T-helper 2 cell treated with Interferon-gamma antibody and Interleukin-4, amounts not matched to agents 100 ng/mL and 5 ng/mL, for 36 hours (primary cell): ENCODE results near the gene CEP128. TPM values are rescaled to one million over a fixed set of nuclear protein-coding genes. Genes with fewer than 3 reads are reported as not detected.

Source experiments
- intact Hi-C: fragments of 100-400 bp; cut with micrococcal nuclease; formaldehyde crosslinking; loops from one replicate; pipeline ENCODE4 v1.15.1; 2023
- total RNA-seq: library from RNA; stranded (reverse); gene quantifications from 2 replicates; pipeline ENCODE4 v1.2.3, GENCODE V29; 2022

The CEP128 gene
- total RNA-seq, 1 donor from 2014 or later, result 31.7 TPM

- intact Hi-C loops, result no loop called here
Observed at GRCh38 chr14:80906336-80906735, 35.2 kb downstream of the CEP128 start.

GRCh38 chr14:80902608-80903007 lies 38.9 kb downstream of the CEP128 start:
- intact Hi-C loops, result no loop called here

- intact Hi-C loops, result no loop called here
Observed at GRCh38 chr14:80901822-80902221, 39.7 kb downstream of the CEP128 start.

- intact Hi-C loops, result no loop called here
Observed at GRCh38 chr14:80901260-80901659, 40.3 kb downstream of the CEP128 start.

GRCh38 chr14:80872645-80873044 lies 68.9 kb downstream of the CEP128 start:
- intact Hi-C loops, result no loop called here

- intact Hi-C loops, result no loop called here
Observed at GRCh38 chr14:80868260-80868659, 73.3 kb downstream of the CEP128 start.

- intact Hi-C loops, result no loop called here
Observed at GRCh38 chr14:80867798-80868197, 73.7 kb downstream of the CEP128 start.

GRCh38 chr14:80867091-80867490 lies 74.4 kb downstream of the CEP128 start:
- intact Hi-C loops, result no loop called here

GRCh38 chr14:80865565-80865964 lies 76.0 kb downstream of the CEP128 start:
- intact Hi-C loops, result no loop called here

GRCh38 chr14:80862983-80863382 lies 78.6 kb downstream of the CEP128 start:
- intact Hi-C loops, result no loop called here

- intact Hi-C loops, result no loop called here
Observed at GRCh38 chr14:80862541-80862940, 79.0 kb downstream of the CEP128 start.

- intact Hi-C loops, result loop anchor here (1.0 to 5.0 kb wide), 3 partner anchors 637 to 1890 kb away; no protein-coding TSS in a partner anchor
Observed at GRCh38 chr14:80850197-80850814, 91.2 kb downstream of the CEP128 start.

GRCh38 chr14:80847070-80847469 lies 94.5 kb downstream of the CEP128 start:
- intact Hi-C loops, result no loop called here

- intact Hi-C loops, result no loop called here
Observed at GRCh38 chr14:80845856-80846255, 95.7 kb downstream of the CEP128 start.

GRCh38 chr14:80844872-80845271 lies 96.7 kb downstream of the CEP128 start:
- intact Hi-C loops, result no loop called here

GRCh38 chr14:80839743-80840142 lies 101.8 kb downstream of the CEP128 start:
- intact Hi-C loops, result no loop called here

- intact Hi-C loops, result no loop called here
Observed at GRCh38 chr14:80809663-80810062, 131.9 kb downstream of the CEP128 start.

- intact Hi-C loops, result no loop called here
Observed at GRCh38 chr14:80805136-80805535, 136.4 kb downstream of the CEP128 start.

GRCh38 chr14:80798878-80799277 lies 142.7 kb downstream of the CEP128 start:
- intact Hi-C loops, result no loop called here

GRCh38 chr14:80798211-80798610 lies 143.3 kb downstream of the CEP128 start:
- intact Hi-C loops, result no loop called here

- intact Hi-C loops, result no loop called here
Observed at GRCh38 chr14:80792771-80793170, 148.8 kb downstream of the CEP128 start.

- intact Hi-C loops, result no loop called here
Observed at GRCh38 chr14:80787876-80788275, 153.7 kb downstream of the CEP128 start.

- intact Hi-C loops, result no loop called here
Observed at GRCh38 chr14:80784820-80785219, 156.7 kb downstream of the CEP128 start.

- intact Hi-C loops, result no loop called here
Observed at GRCh38 chr14:80781972-80782367, 159.6 kb downstream of the CEP128 start.
